HG03280 (cell line): Measurements from ENCODE around the gene CCNE1.
A peak's percentile ranks its signal among the peaks of the same experiment; 100 is the strongest.
"Not testable (repeated sequence)": the region's sequence is repeated elsewhere in the genome, so short reads cannot be mapped to it uniquely, and the experiment has no call there.

Source experiments
- ATAC-seq: cut with Tn5 transposase; IDR thresholded peaks from one replicate; pipeline ENCODE4 v1.9.1; 2021; ENCODE audit warnings: mild to moderate bottlenecking, moderate library complexity; ENCODE audit not compliant: unreplicated experiment

Gene CCNE1

GRCh38 chr19:29812881-29813275 lies 1.1 kb downstream of the CCNE1 start:
- ATAC-seq, result no peak

- no peak for ATAC-seq
Observed at GRCh38 chr19:29813642-29814041, 1.9 kb downstream of the CCNE1 start.

GRCh38 chr19:29815231-29815630 lies 3.4 kb downstream of the CCNE1 start:
- no peak for ATAC-seq

- no peak for ATAC-seq
Observed at GRCh38 chr19:29817316-29817715, 5.5 kb downstream of the CCNE1 start.

- no peak for ATAC-seq
Observed at GRCh38 chr19:29819300-29819699, 7.5 kb downstream of the CCNE1 start.

GRCh38 chr19:29819986-29820385 lies 8.2 kb downstream of the CCNE1 start:
- ATAC-seq, result no peak

GRCh38 chr19:29823581-29824330 lies 12.0 kb downstream of the CCNE1 start:
- no peak for ATAC-seq

- not testable (repeated sequence) for ATAC-seq
Observed at GRCh38 chr19:29825263-29825662, 13.5 kb downstream of the CCNE1 start.

GRCh38 chr19:29831041-29831548 lies 19.3 kb downstream of the CCNE1 start:
- ATAC-seq, result no peak

- ATAC-seq, result no peak
Observed at GRCh38 chr19:29831686-29832085, 19.9 kb downstream of the CCNE1 start.

- no peak for ATAC-seq
Observed at GRCh38 chr19:29832801-29833200, 21.0 kb downstream of the CCNE1 start.

- ATAC-seq, result no peak
Observed at GRCh38 chr19:29833614-29834261, 21.9 kb downstream of the CCNE1 start.

- no peak for ATAC-seq
Observed at GRCh38 chr19:29834991-29835846, 23.4 kb downstream of the CCNE1 start.

GRCh38 chr19:29836409-29836825 lies 24.6 kb downstream of the CCNE1 start:
- peak; percentile 59 for ATAC-seq

- ATAC-seq, result peak; percentile 79
Observed at GRCh38 chr19:29837448-29837981, 25.7 kb downstream of the CCNE1 start.

GRCh38 chr19:29837996-29838395 lies 26.2 kb downstream of the CCNE1 start:
- no peak for ATAC-seq

GRCh38 chr19:29840066-29840950 lies 28.5 kb downstream of the CCNE1 start:
- ATAC-seq, result no peak

- ATAC-seq, result no peak
Observed at GRCh38 chr19:29841209-29841558, 29.4 kb downstream of the CCNE1 start.

GRCh38 chr19:29841559-29842367 lies 30.0 kb downstream of the CCNE1 start:
- ATAC-seq, result no peak
